Stimulated activated CD4-positive, alpha-beta T cell treated with anti-CD3 and anti-CD28 coated beads, Interleukin-12 subunit alpha, Interleukin-12 subunit beta, amount 100 ng/mL, for 4 hours (primary cell): ENCODE data around the gene EEF1AKMT3.

Source experiments
- DNase-seq: peaks from one replicate; pipeline ENCODE4 v3.0.0-alpha.2; 2020

The EEF1AKMT3 gene

GRCh38 chr12:57772429-57773322 is at the start of gene EEF1AKMT3:
Gene EEF1AKMT3 (plus strand): TSS chr12:57772614. CDS start chr12:57772725, 111 bp downstream.
- DNase-seq: peak; percentile 36

DNA sequence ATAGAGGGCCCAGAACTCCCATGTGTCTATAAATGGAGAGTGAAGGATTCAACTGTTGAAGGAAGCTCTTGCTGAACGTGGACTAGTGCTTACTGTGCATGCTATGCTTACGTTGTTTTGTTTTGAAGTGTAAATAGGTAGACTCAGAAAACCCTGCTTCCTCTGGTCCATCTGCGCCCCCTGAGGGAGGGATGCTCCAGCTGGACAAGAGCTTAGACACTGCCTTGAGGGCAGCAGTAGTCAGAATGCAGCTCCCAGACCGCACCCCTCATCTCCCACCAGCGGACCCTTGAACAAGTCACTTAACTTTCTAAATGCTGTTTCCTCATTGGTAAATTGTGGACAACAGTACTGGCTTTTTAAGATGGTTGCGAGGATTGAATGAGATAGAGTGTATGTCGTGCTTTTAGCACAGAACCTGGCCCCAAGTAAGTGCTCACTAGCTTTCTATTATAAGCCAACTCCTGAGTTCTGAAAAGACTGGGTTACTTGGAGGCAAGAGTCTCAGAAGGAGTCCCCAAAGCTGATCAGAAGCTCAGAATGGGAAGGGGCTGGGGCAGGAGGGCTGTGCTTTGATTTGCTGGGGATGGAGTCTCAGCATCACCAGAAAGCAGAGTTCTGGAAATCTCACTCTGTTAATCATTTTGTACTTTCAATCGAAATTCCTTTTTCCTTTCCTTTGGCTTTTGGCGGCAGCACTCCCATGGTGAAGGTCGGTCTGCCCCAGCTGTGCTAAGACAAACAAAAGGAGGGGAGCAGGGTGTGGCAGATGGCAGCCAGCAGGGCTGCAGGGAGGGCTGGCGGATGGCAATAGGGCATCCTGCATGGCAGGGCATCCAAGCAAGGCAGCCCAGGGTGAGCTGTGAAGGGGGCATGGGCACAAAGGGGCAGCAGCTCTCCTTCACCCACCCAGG is 49.4 kb upstream of the EEF1AKMT3 start:
- no peak for DNase-seq

- DNase-seq: no peak
These were observed 48.8 kb upstream of the EEF1AKMT3 start for GRCh38 chr12:57723630-57723962.

DNA sequence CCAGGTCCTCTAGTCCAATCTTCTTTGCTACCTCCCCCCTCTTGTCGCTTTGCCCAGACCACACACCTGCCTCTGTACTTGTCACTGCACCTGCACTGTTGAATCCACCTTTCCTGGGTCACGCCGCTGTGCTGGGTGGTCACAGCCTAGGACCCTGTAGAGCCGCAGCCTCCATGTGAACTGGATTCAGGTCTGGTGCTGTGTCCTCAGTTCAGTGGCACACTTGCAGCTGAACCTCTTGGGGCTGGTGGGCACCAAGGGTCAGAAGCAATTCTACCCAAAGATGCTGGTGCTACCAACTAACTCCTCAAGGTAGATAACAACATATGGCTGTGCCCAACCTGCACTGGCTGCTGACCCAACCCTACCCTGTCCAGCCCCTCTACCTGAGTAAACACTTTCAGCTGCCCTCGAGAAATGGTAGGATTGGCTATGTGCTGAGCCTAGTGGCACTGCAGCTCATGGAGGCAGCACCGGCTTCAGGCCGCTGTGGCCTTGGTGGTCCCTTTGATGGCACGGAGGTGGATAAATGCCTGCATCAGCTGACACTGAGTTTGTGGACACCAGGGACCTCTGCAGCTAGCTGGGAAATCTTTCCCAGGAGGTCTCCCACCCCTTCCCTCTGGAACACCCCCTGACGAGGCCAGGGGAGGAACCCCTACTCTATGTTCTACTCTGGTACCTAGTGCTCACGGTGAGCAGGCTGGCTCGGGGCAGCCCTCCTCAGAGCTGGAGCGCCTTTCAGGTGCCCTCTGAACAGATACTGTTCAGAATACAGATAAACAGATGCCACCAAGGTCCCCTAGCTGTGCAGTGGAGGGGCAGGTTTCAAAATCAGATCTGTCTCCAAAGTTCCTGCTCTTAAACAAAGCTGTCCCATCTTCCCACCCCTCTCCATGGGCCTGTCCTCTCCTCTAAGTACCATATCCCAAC is 48.1 kb upstream of the EEF1AKMT3 start:
- no peak for DNase-seq

DNA sequence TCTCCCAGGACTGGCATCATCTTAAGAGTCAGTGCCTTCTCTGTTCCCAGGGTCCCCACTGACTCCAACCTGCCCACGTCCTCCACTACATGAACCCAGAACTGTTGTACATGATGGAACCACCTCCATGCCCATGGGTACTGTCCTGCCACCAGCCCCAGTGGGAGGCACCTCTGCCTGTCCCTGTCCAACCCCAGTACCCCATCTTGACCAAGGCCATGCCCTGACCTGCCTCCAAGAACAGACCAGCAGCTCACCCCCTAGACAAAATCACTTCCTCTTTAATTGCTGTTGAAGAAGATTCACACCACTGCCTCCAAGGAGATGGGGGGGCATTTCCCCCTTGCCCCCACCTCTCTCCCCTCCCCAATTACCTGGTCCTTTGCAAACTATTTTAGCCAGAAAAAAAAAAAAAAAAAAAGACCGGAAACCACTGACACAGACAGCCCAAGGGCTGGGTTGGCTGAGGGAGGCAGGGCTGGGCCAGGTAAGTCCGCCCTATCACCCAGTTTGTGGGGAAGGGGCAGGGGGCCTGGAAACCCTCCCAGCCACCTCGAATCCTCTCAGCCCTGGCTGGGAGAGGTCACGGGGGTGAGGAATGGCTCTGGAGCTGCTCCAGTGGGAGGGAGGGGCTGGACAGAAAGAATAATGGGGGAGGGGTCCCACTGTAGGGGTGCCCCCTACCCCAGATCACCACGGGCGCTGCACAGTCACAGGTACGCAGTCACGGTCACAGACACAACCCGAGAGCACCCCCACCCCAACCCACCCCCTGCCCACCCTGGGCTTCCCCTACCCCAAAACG is 47.3 kb upstream of the EEF1AKMT3 start:
- no peak for DNase-seq

DNA sequence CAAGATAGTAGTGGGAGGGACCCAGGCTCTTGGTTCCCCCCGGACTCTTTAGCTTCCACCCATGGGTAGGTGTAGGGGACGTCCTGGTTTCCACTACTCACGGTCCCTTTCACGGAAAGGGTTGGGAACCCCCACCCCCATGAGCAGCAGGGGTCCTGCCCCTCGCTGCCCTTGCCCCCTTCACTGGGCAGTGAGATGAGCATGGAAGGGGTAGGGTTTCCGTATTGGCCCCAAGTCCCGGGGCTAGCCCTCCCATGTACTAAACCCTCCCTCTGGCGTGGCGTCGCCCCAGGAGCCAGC is 46.6 kb upstream of the EEF1AKMT3 start:
- DNase-seq: no peak

GRCh38 chr12:57726151-57726883 is 46.1 kb upstream of the EEF1AKMT3 start:
- DNase-seq: no peak

DNA sequence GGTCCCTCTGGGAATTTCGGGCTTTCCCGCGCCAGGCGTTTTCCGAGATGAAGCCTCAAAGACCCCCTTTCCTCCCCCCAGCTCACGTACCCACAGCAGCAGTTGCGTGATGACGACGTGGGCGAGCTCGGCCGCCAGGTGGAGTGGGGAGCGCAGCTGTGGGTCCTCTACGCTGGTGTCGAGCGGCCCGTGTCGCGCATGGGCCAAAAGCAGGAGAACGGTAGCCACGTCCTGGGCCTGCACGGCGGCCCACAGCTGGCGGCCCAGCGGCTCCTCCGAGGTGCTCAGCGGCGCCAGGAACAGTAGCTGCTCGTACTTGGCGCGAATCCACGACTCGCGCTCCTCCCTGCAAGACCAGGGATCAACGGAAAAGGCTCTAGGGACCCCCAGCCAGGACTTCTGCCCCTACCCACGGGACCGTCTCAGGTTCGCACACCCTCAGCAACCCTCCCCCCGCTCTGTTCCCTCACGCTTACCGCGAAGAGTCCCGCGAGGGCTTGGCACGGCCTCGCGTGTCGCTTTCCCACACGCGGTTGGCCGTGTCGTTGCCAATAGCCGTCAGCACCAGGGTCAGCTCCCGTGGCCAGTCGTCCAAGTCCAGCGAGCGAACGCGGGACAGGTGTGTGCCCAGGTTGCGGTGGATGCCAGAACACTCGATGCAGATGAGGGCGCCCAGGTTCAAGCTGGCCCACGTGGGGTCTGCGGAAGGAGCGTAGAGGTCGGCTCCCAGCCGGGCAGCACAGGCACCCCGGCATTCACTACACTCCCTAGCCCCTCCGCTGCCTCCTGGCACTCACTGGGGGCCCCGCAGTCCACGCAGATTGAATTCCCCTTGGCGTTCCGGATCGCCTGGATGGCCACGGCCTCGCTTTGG is 45.3 kb upstream of the EEF1AKMT3 start:
- no peak for DNase-seq

DNA sequence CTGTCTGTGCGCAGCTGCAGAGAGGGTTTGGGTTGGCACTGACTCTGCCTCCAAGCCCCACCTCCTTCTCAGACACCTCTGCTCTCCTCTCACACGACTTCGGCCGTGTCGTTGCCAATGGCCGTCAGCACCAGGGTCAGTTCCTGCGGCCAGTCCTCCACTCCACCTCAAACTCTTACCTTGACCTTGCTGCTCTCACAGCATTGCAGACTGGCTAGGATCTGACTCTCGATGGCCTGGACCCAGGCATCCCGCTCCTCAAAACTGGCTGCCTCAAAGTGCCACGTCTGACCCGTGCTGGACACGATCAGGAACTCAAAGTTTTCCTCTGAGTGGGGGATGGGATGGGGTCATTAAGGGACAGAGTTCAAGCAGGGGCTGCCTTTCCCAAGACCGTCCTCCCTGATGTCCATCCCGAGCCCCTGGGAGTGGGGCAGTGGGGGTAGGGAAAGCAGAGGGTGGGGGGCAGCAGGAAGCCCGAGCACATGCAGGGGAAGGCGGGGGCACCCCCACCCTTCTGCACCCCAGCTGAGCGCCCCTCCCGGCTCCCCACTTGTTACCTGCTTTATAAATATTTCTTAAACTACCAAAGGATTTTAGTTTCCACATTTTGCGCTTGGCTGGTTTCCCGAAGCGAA is 44.5 kb upstream of the EEF1AKMT3 start:
- no peak for DNase-seq

DNA sequence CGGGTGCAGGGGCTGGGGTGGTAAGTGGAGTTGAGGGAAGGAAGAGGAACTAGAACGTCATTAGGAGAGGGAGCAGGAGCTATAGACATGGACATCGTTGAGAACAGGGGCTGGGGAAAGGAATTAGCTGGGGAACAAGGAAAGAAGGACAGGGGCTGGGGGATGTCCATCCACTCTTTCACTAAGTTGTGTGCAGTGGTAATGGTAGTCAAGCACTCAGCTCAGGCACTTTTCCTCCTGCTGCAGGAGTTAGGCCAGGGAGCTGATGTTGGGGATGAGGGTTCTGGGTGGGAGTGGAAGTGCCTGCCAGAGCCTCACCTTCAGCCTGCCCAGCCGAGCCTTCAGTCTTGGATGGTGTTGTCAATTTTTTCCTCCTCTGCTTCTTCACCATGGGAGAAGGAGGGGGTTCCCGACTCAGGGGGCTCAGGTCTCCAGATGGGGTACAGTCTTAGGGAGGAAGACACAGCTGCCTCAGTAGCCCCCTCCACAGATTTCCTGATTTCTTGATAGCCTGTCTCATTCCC is 43.0 kb upstream of the EEF1AKMT3 start:
- no peak for DNase-seq

- DNase-seq: no peak
These were observed 41.9 kb upstream of the EEF1AKMT3 start for GRCh38 chr12:57730336-57731067.

DNA sequence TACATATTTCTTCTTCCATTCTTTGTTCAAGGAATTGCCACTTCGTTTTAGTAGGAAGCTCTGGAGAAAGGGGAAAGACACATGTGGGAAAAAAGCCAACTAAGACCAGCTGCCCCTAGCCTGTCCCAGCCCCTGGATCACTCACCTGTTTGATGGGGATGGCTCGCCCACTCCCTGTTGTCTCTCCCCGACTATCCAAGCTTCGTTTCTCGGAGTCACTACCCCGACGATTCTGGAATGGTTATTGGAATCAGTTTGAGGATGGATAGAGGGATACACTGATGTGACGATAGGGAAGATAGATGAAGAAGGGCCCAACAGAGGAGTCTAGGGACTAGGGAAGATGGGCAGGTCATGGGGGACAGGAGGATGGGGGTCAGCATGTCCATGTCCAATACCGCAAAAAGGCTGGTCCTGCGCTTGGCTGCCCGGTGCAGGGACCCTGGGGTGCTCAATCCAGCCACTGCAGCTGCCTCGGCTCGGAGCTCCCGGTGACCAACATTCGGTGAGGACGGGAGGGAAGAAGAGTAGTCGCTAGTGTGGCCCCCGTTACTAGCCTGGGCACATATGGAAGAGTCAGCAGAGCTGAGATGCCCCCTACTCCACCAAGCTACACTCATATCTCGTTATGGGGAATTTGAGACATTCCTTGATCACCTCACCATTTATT is 40.9 kb upstream of the EEF1AKMT3 start:
- no peak for DNase-seq

- no peak for DNase-seq
These were observed 40.1 kb upstream of the EEF1AKMT3 start for GRCh38 chr12:57732270-57732669.

- no peak for DNase-seq
These were observed 39.5 kb upstream of the EEF1AKMT3 start for GRCh38 chr12:57732726-57733593.

DNA sequence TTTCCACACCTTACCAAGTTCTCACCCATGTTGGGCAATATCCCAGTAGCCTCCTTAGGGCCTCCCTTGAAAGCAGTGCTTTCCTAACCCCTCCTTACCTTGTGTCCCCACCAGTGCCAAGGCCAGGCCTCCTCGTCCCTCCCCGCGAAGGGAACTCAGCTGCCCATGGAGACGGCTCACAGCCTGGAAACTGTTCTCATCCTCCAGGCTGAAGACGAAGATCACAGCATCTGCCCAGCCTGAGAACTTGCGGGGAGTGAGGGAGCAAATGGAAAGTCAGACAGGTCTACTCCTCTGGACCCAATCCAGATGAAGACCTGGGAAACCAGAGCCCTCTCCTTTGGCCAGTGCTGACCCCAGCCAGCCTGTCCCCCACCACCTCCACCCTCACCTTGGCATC is 38.5 kb upstream of the EEF1AKMT3 start:
- DNase-seq: no peak

DNA sequence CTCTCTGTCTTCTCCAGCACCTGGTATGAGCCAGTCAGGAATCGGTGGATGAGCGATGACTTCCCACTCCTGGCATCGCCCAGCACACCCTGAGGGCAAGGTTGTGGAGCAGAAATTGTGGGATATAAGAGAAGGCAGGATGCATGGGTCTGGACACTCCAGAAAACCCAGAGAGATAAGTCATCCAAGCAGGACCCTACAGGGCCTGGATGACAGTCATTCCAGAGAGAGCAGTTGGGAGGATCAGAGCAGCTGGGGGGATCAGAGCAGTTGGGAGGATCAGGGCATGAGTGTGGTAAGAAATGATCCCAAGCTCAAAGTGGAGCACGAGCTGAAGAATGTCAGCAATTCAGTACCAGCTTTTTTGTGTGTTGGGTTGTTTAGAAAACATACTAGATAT is 37.8 kb upstream of the EEF1AKMT3 start:
- DNase-seq: no peak

DNA sequence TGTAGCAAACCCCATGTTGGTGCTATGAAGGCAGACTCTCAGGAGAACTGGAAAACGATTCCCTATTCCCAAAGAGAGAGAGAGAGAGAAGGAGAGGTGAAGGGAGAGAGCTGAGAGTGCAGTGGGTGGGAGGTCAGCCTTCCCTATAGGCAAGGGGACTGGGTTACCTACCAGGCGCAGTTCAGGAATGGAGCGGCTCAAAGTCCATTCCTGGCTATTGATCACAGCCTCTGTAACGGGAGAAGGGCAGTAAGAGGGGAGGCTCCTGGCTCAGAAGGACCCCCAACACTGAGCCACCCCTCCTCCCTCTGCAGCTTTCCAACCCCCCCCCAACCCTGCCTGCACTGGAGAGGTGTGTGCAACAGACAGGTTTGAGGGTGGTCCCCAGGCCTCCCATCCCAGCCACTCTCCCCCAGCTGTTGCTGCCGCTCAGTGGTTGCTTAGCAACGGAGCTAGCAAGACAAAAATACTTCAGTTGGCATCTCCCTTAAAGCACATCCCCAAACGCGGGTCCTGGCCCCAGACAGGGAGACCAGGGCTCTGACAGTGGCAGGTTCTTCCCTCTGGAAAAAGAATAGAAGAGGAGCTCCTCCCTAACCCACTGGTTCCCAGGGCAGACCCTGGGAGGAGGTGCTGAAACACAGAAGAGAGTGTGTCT is 37.1 kb upstream of the EEF1AKMT3 start:
- DNase-seq: no peak
